Esophagus muscularis mucosa (tissue), 4 donors: Measurements from ENCODE around the gene ITGBL1.

ENCODE experiments used
- EP300 ChIP-seq: sonication (generic); formaldehyde crosslinking; IDR thresholded peaks from one replicate; pipeline ENCODE4 v1.6.1; 2017; ENCODE audit warnings: antibody characterized with exemption
- POLR2A ChIP-seq: fragments of 450-650 bp; IDR thresholded peaks from one replicate; pipeline ENCODE4 v1.6.1; 2017; ENCODE audit warnings: antibody characterized with exemption, moderate library complexity, mild to moderate bottlenecking, low read depth
- POLR2AphosphoS5 ChIP-seq, 2 donors: sonication (generic); formaldehyde crosslinking; IDR thresholded peaks; one replicate each; pipeline ENCODE4 v1.6.1; 2017; ENCODE audit warnings: antibody characterized with exemption in 2 of 2
- TF ChIP-seq, protein P1 (sequence below), 3 experiments: fragments of 200-600 bp in 2 of 3; fragments of 450-650 bp in 1 of 3; sonication (generic) in 2 of 3; IDR thresholded peaks; one replicate each; pipeline ENCODE4 v1.5.1; 2017 to 2019; ENCODE audit warnings: antibody characterized with exemption in 3 of 3, mild to moderate bottlenecking in 2 of 3, moderate library complexity in 1 of 3

DNA sequence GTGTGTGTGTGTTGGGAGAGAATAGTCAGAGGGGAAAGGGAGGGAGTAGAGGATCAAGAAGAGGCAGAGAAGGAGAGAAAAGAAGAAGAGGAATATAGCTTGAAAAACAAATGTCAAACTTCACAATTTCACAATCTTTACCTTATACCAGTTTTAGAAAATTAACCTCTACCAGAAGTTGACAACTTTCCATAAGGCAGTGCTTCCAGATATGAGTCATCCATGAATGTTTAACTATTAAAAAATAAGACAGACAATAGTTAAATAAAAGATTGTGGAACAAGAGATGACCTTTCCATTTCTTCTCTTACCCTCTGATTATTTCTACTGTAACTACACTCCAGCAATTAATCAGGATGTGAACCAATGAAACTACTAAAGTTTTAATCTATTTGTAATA lies 229.4 kb downstream of the ITGBL1 start:
- TF ChIP-seq POLR2A (no peak), EP300 (no peak), POLR2AphosphoS5 (IDR thresholded peaks at IDR 0.05) (no peak)
- TF ChIP-seq, protein P1, sequence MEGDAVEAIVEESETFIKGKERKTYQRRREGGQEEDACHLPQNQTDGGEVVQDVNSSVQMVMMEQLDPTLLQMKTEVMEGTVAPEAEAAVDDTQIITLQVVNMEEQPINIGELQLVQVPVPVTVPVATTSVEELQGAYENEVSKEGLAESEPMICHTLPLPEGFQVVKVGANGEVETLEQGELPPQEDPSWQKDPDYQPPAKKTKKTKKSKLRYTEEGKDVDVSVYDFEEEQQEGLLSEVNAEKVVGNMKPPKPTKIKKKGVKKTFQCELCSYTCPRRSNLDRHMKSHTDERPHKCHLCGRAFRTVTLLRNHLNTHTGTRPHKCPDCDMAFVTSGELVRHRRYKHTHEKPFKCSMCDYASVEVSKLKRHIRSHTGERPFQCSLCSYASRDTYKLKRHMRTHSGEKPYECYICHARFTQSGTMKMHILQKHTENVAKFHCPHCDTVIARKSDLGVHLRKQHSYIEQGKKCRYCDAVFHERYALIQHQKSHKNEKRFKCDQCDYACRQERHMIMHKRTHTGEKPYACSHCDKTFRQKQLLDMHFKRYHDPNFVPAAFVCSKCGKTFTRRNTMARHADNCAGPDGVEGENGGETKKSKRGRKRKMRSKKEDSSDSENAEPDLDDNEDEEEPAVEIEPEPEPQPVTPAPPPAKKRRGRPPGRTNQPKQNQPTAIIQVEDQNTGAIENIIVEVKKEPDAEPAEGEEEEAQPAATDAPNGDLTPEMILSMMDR (IDR thresholded peaks at IDR 0.05) = no peak
